ENCODE measurements around the gene RPTOR.
"Not testable (repeated sequence)": the region's sequence is repeated elsewhere in the genome, so short reads cannot be mapped to it uniquely, and the experiment has no call there.

The RPTOR gene

GRCh38 chr17:80619535-80620235 is 75.0 kb downstream of the RPTOR start:
- no peak for DNase-seq

GRCh38 chr17:80621335-80621996 is 76.8 kb downstream of the RPTOR start:
- no peak for DNase-seq

- no peak for DNase-seq
Observed at GRCh38 chr17:80621997-80622357, 77.3 kb downstream of the RPTOR start.

- no peak for DNase-seq
Observed at GRCh38 chr17:80624864-80625263, 80.2 kb downstream of the RPTOR start.

- DNase-seq = no peak
Observed at GRCh38 chr17:80625627-80626026, 81.0 kb downstream of the RPTOR start.

- not testable (repeated sequence) for DNase-seq
Observed at GRCh38 chr17:80628881-80629280, 84.2 kb downstream of the RPTOR start.

GRCh38 chr17:80629298-80630028 is 84.8 kb downstream of the RPTOR start:
- DNase-seq = no peak

- no peak for DNase-seq
Observed at GRCh38 chr17:80630560-80631120, 86.0 kb downstream of the RPTOR start.

GRCh38 chr17:80631142-80632045 is 86.8 kb downstream of the RPTOR start:
- no peak for DNase-seq

GRCh38 chr17:80632046-80632581 is 87.5 kb downstream of the RPTOR start:
- no peak for DNase-seq

GRCh38 chr17:80633207-80633606 is 88.6 kb downstream of the RPTOR start:
- DNase-seq = no peak

GRCh38 chr17:80633994-80634566 is 89.4 kb downstream of the RPTOR start:
- DNase-seq = no peak

- no peak for DNase-seq
Observed at GRCh38 chr17:80636361-80637018, 91.9 kb downstream of the RPTOR start.

GRCh38 chr17:80637048-80637781 is 92.6 kb downstream of the RPTOR start:
- no peak for DNase-seq

GRCh38 chr17:80639658-80640057 is 95.0 kb downstream of the RPTOR start:
- DNase-seq = no peak

GRCh38 chr17:80640366-80641084 is 95.9 kb downstream of the RPTOR start:
- no peak for DNase-seq

GRCh38 chr17:80643326-80644099 is 98.9 kb downstream of the RPTOR start:
- no peak for DNase-seq

- no peak for DNase-seq
Observed at GRCh38 chr17:80644536-80644935, 99.9 kb downstream of the RPTOR start.

GRCh38 chr17:80645706-80646325 is 101.2 kb downstream of the RPTOR start:
- no peak for DNase-seq
